PFSK-1 (cell line): Measurements from ENCODE around the gene FMNL1.

ENCODE experiments used
- FOXP2 ChIP-seq: optimal IDR thresholded peaks from 2 replicates; pipeline ENCODE3; 2011; ENCODE audit warnings: borderline replicate concordance, control low read depth, inconsistent platforms; ENCODE audit not compliant: insufficient read depth; ENCODE audit errors: extremely low read length, extremely low read depth
- POLR2AphosphoS5 ChIP-seq: IDR thresholded peaks from 2 replicates; pipeline ENCODE4 v1.6.1; 2012; ENCODE audit warnings: low read depth, mild to moderate bottlenecking, control low read depth, low read length, moderate library complexity
- REST ChIP-seq, 2 experiments: IDR thresholded peaks; 2 replicates each; pipeline versions ENCODE4 v1.6.1 to v1.8.0; 2011 to 2012; ENCODE audit warnings: low read depth in 2 of 2, low read length in 2 of 2, control low read depth in 1 of 2, inconsistent platforms in 1 of 2, mild to moderate bottlenecking in 1 of 2, moderate library complexity in 1 of 2; ENCODE audit not compliant: insufficient read depth in 1 of 2
- SIN3A ChIP-seq: IDR thresholded peaks from 2 replicates; pipeline ENCODE4 v1.6.1; 2012; ENCODE audit warnings: mild to moderate bottlenecking, low read length, moderate library complexity, borderline replicate concordance; ENCODE audit not compliant: insufficient read depth
- TAF1 ChIP-seq: IDR thresholded peaks from 2 replicates; pipeline ENCODE4 v1.6.1; 2012; ENCODE audit warnings: low read length, control low read depth, borderline replicate concordance; ENCODE audit not compliant: insufficient read depth

DNA sequence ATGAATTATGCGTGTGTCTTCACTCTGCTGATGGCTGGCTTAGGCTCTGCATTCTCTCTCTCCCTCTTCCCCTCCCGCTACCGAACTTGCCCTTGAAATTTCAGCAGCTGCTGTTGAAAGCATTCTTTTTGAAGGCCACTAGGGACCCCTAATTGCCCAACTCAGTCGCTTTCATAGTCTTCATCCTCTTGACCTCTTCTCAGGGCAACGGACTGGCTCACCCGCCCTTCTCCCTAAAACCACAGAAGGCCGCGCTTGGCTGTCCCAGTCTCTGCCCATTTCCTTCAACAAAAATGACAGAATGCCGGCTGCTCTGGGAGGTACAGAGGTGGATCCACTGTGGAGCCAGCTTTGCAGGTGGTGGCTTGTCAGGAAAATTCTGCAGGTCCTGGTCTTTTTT, 21.0 kb upstream of the FMNL1 start:
- no peak for TF ChIP-seq POLR2AphosphoS5
- no peak for TF ChIP-seq REST (IDR thresholded peaks at IDR 0.05; ENCODE audit: insufficient read depth in 1 of 2, low read depth in 2 of 2, low read length in 2 of 2)
- TF ChIP-seq TAF1: no peak
- no peak for TF ChIP-seq SIN3A
- TF ChIP-seq FOXP2: no peak
